ENCODE data around the gene CNOT8. TPM values are rescaled to one million over a fixed set of nuclear protein-coding genes. Genes with fewer than 3 reads are reported as not detected.

Gene CNOT8
- total and polyA plus RNA-seq, 2 donors = 49.8 to 71.4 TPM

Small RNAs within 50 kb of the gene (small RNA-seq; reads per million reads assigned to genes)
- gene MIR378H = not detected

Other genes with a start within 250 kb of the CNOT8 start
- gene LARP1, start 103.2 kb upstream of the CNOT8 start, total RNA-seq = 30.8 TPM
- gene LARP1, start 103.2 kb upstream of the CNOT8 start, polyA plus RNA-seq = 50.0 TPM
- 28.2 TPM for gene FAXDC2, start 8.0 kb upstream of the CNOT8 start, total RNA-seq
- 47.8 TPM for gene FAXDC2, start 8.0 kb upstream of the CNOT8 start, polyA plus RNA-seq
- 18.0 TPM for gene GEMIN5, start 79.6 kb downstream of the CNOT8 start, total RNA-seq
- 9.3 TPM for gene GEMIN5, start 79.6 kb downstream of the CNOT8 start, polyA plus RNA-seq
- gene MRPL22, start 82.4 kb downstream of the CNOT8 start, total RNA-seq = 17.2 TPM
- gene MRPL22, start 82.4 kb downstream of the CNOT8 start, polyA plus RNA-seq = 42.4 TPM
- 0.05 TPM for gene KIF4B, start 155.1 kb downstream of the CNOT8 start, total RNA-seq
- gene KIF4B, start 155.1 kb downstream of the CNOT8 start, polyA plus RNA-seq = not detected

Measured in urinary bladder (tissue), 2 donors.